ENCODE results near the gene ARID1B.

ARID1B gene

GRCh38 chr6:157185986-157186385 lies 408.8 kb downstream of the ARID1B start:
- DNase-seq (ENCODE audit: low read depth in 2 of 2): no peak

GRCh38 chr6:157186785-157187181 lies 409.6 kb downstream of the ARID1B start:
- DNase-seq (ENCODE audit: low read depth in 2 of 2): no peak

- no peak for DNase-seq (ENCODE audit: low read depth in 2 of 2)
Observed at GRCh38 chr6:157187182-157188083, 410.3 kb downstream of the ARID1B start.

GRCh38 chr6:157188213-157188612 lies 411.0 kb downstream of the ARID1B start:
- no peak for DNase-seq (ENCODE audit: low read depth in 2 of 2)

- DNase-seq (ENCODE audit: low read depth in 2 of 2): no peak
Observed at GRCh38 chr6:157193443-157193996, 416.3 kb downstream of the ARID1B start.

GRCh38 chr6:157194110-157194509 lies 416.9 kb downstream of the ARID1B start:
- DNase-seq (ENCODE audit: low read depth in 2 of 2): no peak

- no peak for DNase-seq (ENCODE audit: low read depth in 2 of 2)
Observed at GRCh38 chr6:157194643-157195042, 417.5 kb downstream of the ARID1B start.

- DNase-seq (ENCODE audit: low read depth in 2 of 2): no peak
Observed at GRCh38 chr6:157196391-157196790, 419.2 kb downstream of the ARID1B start.

GRCh38 chr6:157198425-157199279 lies 421.5 kb downstream of the ARID1B start:
- DNase-seq (ENCODE audit: low read depth in 2 of 2): no peak

GRCh38 chr6:157200117-157200516 lies 422.9 kb downstream of the ARID1B start:
- DNase-seq (ENCODE audit: low read depth in 2 of 2): no peak

- DNase-seq (ENCODE audit: low read depth in 2 of 2): no peak
Observed at GRCh38 chr6:157200611-157201010, 423.4 kb downstream of the ARID1B start.

GRCh38 chr6:157201083-157201482 lies 423.9 kb downstream of the ARID1B start:
- no peak for DNase-seq (ENCODE audit: low read depth in 2 of 2)

- no peak for DNase-seq (ENCODE audit: low read depth in 2 of 2)
Observed at GRCh38 chr6:157203312-157203744, 426.1 kb downstream of the ARID1B start.

- no peak for DNase-seq (ENCODE audit: low read depth in 2 of 2)
Observed at GRCh38 chr6:157203764-157204163, 426.6 kb downstream of the ARID1B start.

- DNase-seq (ENCODE audit: low read depth in 2 of 2): no peak
Observed at GRCh38 chr6:157205473-157206358, 428.5 kb downstream of the ARID1B start.

- DNase-seq (ENCODE audit: low read depth in 2 of 2): no peak
Observed at GRCh38 chr6:157206359-157206815, 429.2 kb downstream of the ARID1B start.

GRCh38 chr6:157207521-157208076 lies 430.4 kb downstream of the ARID1B start:
- no peak for DNase-seq (ENCODE audit: low read depth in 2 of 2)

- no peak for DNase-seq (ENCODE audit: low read depth in 2 of 2)
Observed at GRCh38 chr6:157209865-157210530, 432.8 kb downstream of the ARID1B start.

GRCh38 chr6:157210954-157211353 lies 433.8 kb downstream of the ARID1B start:
- DNase-seq (ENCODE audit: low read depth in 2 of 2): no peak

All from activated CD8-positive, alpha-beta memory T cell treated with anti-CD3 and anti-CD28 coated beads for 4 hours (primary cell).